HAP-1 (cell line): Measurements from ENCODE around the gene FRMD5.
"Not testable (repeated sequence)": the region's sequence is repeated elsewhere in the genome, so short reads cannot be mapped to it uniquely, and the experiment has no call there.

Source experiments
- DNase-seq, 2 experiments: peaks; one replicate each; pipeline ENCODE4 v3.0.0-alpha.2; 2016 to 2020; ENCODE audit warnings: low spot score in 2 of 2
- H3K27me3 ChIP-seq: fragments of 250-450 bp; sonication (Bioruptor Pico); 2 replicates; pipeline ENCODE4 v1.5.1; 2020; ENCODE audit warnings: low read depth, mild to moderate bottlenecking, moderate library complexity
- H3K36me3 ChIP-seq: fragments of 250-450 bp; sonication (Bioruptor Pico); replicated peaks from 2 replicates; pipeline ENCODE4 v1.5.1; 2020; ENCODE audit warnings: mild to moderate bottlenecking
- H3K4me1 ChIP-seq: fragments of 250-450 bp; sonication (Bioruptor Pico); 2 replicates; pipeline ENCODE4 v1.5.1; 2020; ENCODE audit warnings: mild to moderate bottlenecking
- H3K4me3 ChIP-seq: fragments of 250-450 bp; sonication (Bioruptor Pico); 2 replicates; pipeline ENCODE4 v1.5.1; 2020; ENCODE audit warnings: mild to moderate bottlenecking, moderate library complexity
- H3K9me3 ChIP-seq: fragments of 250-450 bp; sonication (Bioruptor Pico); 2 replicates; pipeline ENCODE4 v1.5.1; 2020; ENCODE audit warnings: mild to moderate bottlenecking, moderate library complexity
- in situ Hi-C: fragments of 300-500 bp; cut with MboI; formaldehyde crosslinking; loops from 3 replicates; pipeline ENCODE4 v1.14.3; 2020; ENCODE audit warnings: low sequenced_read_pairs, inconsistent platforms, mixed read lengths

FRMD5 gene

GRCh38 chr15:44195151-44195740 is at the start of gene FRMD5:
TSS of gene FRMD5 (minus strand) at chr15:44195271.
- Histone ChIP-seq H3K36me3 (no peaks in the 10 kb centered on the region), H3K4me3 (peak within 1 kb of the TSS; percentile 57), H3K9me3 (no peaks in the 10 kb centered on the region), H3K27me3 (no peaks in the 10 kb centered on the region), H3K4me1 (peaks cover 23% of the 10 kb centered on the region)
- in situ Hi-C loops = no loop called here
- DNase-seq = peak; percentile 93 to 96

- Histone ChIP-seq H3K27me3 (no peaks in the 10 kb centered on the region), H3K9me3 (no peaks in the 10 kb centered on the region; the same call in 1 of the 2 replicates), H3K4me3 (no peak overlapping the region), H3K4me1 (no peaks in the 10 kb centered on the region), H3K36me3 (no peaks in the 10 kb centered on the region)
- in situ Hi-C loops = no loop called here
- DNase-seq = no peak
These were observed 48.8 kb upstream of the FRMD5 start for GRCh38 chr15:44243829-44244228.

- Histone ChIP-seq H3K27me3 (peaks cover 2% of the 10 kb centered on the region; the same call in 1 of the 2 replicates), H3K4me1 (no peaks in the 10 kb centered on the region), H3K9me3 (no peaks in the 10 kb centered on the region; the same call in 1 of the 2 replicates), H3K36me3 (no peaks in the 10 kb centered on the region), H3K4me3 (no peak overlapping the region)
- in situ Hi-C loops = no loop called here
- DNase-seq = no peak
These were observed 48.1 kb upstream of the FRMD5 start for GRCh38 chr15:44243141-44243540.

GRCh38 chr15:44231842-44232241 is 36.8 kb upstream of the FRMD5 start:
- Histone ChIP-seq H3K4me3 (no peak overlapping the region), H3K9me3 (no peaks in the 10 kb centered on the region), H3K4me1 (no peaks in the 10 kb centered on the region), H3K27me3 (no peaks in the 10 kb centered on the region), H3K36me3 (no peaks in the 10 kb centered on the region)
- in situ Hi-C loops = no loop called here
- DNase-seq = no peak

- H3K9me3 ChIP-seq, H3K27me3 ChIP-seq, in situ Hi-C loops, H3K4me1 ChIP-seq, DNase-seq, H3K4me3 ChIP-seq, H3K36me3 ChIP-seq: not testable (repeated sequence)
These were observed 34.2 kb upstream of the FRMD5 start for GRCh38 chr15:44229301-44229700.

- DNase-seq = no peak
- Histone ChIP-seq H3K27me3 (no peaks in the 10 kb centered on the region), H3K4me1 (no peaks in the 10 kb centered on the region), H3K9me3 (no peaks in the 10 kb centered on the region), H3K4me3 (no peak overlapping the region), H3K36me3 (no peaks in the 10 kb centered on the region)
- in situ Hi-C loops = no loop called here
These were observed 32.5 kb upstream of the FRMD5 start for GRCh38 chr15:44227584-44227983.

GRCh38 chr15:44227001-44227400 is 31.9 kb upstream of the FRMD5 start:
- DNase-seq, in situ Hi-C loops, H3K9me3 ChIP-seq, H3K27me3 ChIP-seq, H3K36me3 ChIP-seq, H3K4me3 ChIP-seq, H3K4me1 ChIP-seq: not testable (repeated sequence)

GRCh38 chr15:44222478-44222877 is 27.4 kb upstream of the FRMD5 start:
- in situ Hi-C loops = no loop called here
- Histone ChIP-seq H3K9me3 (no peaks in the 10 kb centered on the region), H3K36me3 (no peaks in the 10 kb centered on the region), H3K4me3 (no peak overlapping the region), H3K27me3 (no peaks in the 10 kb centered on the region), H3K4me1 (no peaks in the 10 kb centered on the region)
- no peak for DNase-seq

- Histone ChIP-seq H3K27me3 (no peaks in the 10 kb centered on the region), H3K4me1 (no peaks in the 10 kb centered on the region), H3K4me3 (no peak overlapping the region), H3K9me3 (no peaks in the 10 kb centered on the region), H3K36me3 (no peaks in the 10 kb centered on the region)
- no peak for DNase-seq
- in situ Hi-C loops = loop anchor here (5.0 kb wide), 1 partner anchor 317 kb away; no protein-coding TSS in a partner anchor
These were observed 24.0 kb upstream of the FRMD5 start for GRCh38 chr15:44219073-44219472.

- DNase-seq = no peak
- no peaks in the 10 kb centered on the region; the same call in 1 of the 2 replicates for H3K4me1 ChIP-seq
- in situ Hi-C loops = loop anchor here (5.0 kb wide), 1 partner anchor 315 kb away; no protein-coding TSS in a partner anchor
These were observed 21.9 kb upstream of the FRMD5 start for GRCh38 chr15:44216958-44217357.

GRCh38 chr15:44215594-44215993 is 20.5 kb upstream of the FRMD5 start:
- no peaks in the 10 kb centered on the region; the same call in 1 of the 2 replicates for H3K4me1 ChIP-seq
- H3K36me3 ChIP-seq = no peaks in the 10 kb centered on the region
- no peaks in the 10 kb centered on the region for H3K27me3 ChIP-seq
- in situ Hi-C loops = loop anchor here (5.0 kb wide), 1 partner anchor 313 kb away; no protein-coding TSS in a partner anchor
- no peaks in the 10 kb centered on the region for H3K9me3 ChIP-seq
- DNase-seq = no peak
- no peak overlapping the region for H3K4me3 ChIP-seq

More at GRCh38 chr15:44216958-44217357, 21.9 kb upstream of the FRMD5 start:
- H3K9me3 ChIP-seq = no peaks in the 10 kb centered on the region
- H3K27me3 ChIP-seq = no peaks in the 10 kb centered on the region
- no peak overlapping the region for H3K4me3 ChIP-seq
- no peaks in the 10 kb centered on the region for H3K36me3 ChIP-seq

GRCh38 chr15:44208956-44209355 is 13.9 kb upstream of the FRMD5 start:
- Histone ChIP-seq H3K4me1 (no peaks in the 10 kb centered on the region; the same call in 1 of the 2 replicates), H3K9me3 (no peaks in the 10 kb centered on the region; the same call in 1 of the 2 replicates), H3K36me3 (no peaks in the 10 kb centered on the region), H3K27me3 (no peaks in the 10 kb centered on the region; the same call in 1 of the 2 replicates), H3K4me3 (no peak overlapping the region)
- in situ Hi-C loops = no loop called here
- DNase-seq = no peak

GRCh38 chr15:44207643-44208042 is 12.6 kb upstream of the FRMD5 start:
- Histone ChIP-seq H3K4me3 (no peak overlapping the region), H3K27me3 (no peaks in the 10 kb centered on the region; the same call in 1 of the 2 replicates), H3K9me3 (no peaks in the 10 kb centered on the region; the same call in 1 of the 2 replicates), H3K4me1 (no peaks in the 10 kb centered on the region; the same call in 1 of the 2 replicates), H3K36me3 (no peaks in the 10 kb centered on the region)
- in situ Hi-C loops = no loop called here
- no peak for DNase-seq

GRCh38 chr15:44199393-44199792 is 4.3 kb upstream of the FRMD5 start:
- DNase-seq = no peak
- Histone ChIP-seq H3K9me3 (no peaks in the 10 kb centered on the region), H3K4me1 (no peaks in the 10 kb centered on the region; the same call in 1 of the 2 replicates), H3K4me3 (no peak overlapping the region), H3K27me3 (no peaks in the 10 kb centered on the region; the same call in 1 of the 2 replicates), H3K36me3 (no peaks in the 10 kb centered on the region)
- in situ Hi-C loops = no loop called here
